IMR-90 (cell line): ENCODE data around the gene ZNF813. TPM values are rescaled to one million over a fixed set of nuclear protein-coding genes. Genes with fewer than 3 reads are reported as not detected.
"Not testable (repeated sequence)": the region's sequence is repeated elsewhere in the genome, so short reads cannot be mapped to it uniquely, and the experiment has no call there.

ENCODE experiments used
- ATAC-seq: fragments of 200-7000 bp; cut with Tn5 transposase; 2 replicates; pipeline ENCODE4 v1.9.1; 2020; ENCODE audit warnings: low read depth, mild to moderate bottlenecking, moderate library complexity
- BruUV-seq: library from RNA; stranded (reverse); fragments of 400-500 nt; replicated peaks from 2 replicates; lab custom pipeline; 2021; lab: Mats Ljungman, UMichigan
- CTCF ChIA-PET: fragments of 300-600 bp; formaldehyde crosslinking; extraction: SDS; loops from one replicate; lab custom pipeline; 2021; ENCODE audit warnings: antibody characterized with exemption; lab: Yijun Ruan, JAX
- POLR2A ChIA-PET: fragments of 300-600 bp; sonication (Branson Sonifier 250); formaldehyde crosslinking; loops from one replicate; lab custom pipeline; 2022; ENCODE audit warnings: antibody characterized with exemption; ENCODE audit not compliant: unreplicated experiment; lab: Charles Lee
- DNase-seq: peaks from one replicate; pipeline ENCODE4 v3.0.0; 2013
- H2AFZ ChIP-seq: replicated peaks from 2 replicates; pipeline ENCODE3; 2013; ENCODE audit warnings: low read length, mild to moderate bottlenecking; ENCODE audit not compliant: poor library complexity
- H2AK5ac ChIP-seq: 2 replicates; pipeline ENCODE4 v1.6.1; 2013; ENCODE audit warnings: low read depth, low read length, inconsistent platforms
- H2AK9ac ChIP-seq: replicated peaks from 2 replicates; pipeline ENCODE3; 2013; ENCODE audit warnings: mild to moderate bottlenecking, low read depth, low read length, moderate library complexity; ENCODE audit not compliant: poor library complexity
- H2BK120ac ChIP-seq: 2 replicates; pipeline ENCODE4 v1.6.1; 2013; ENCODE audit warnings: low read depth, low read length, inconsistent platforms
- H2BK15ac ChIP-seq: 3 replicates; pipeline ENCODE4 v1.6.1; 2013; ENCODE audit warnings: low read depth, low read length, inconsistent platforms
- H2BK20ac ChIP-seq: 2 replicates; pipeline ENCODE4 v1.6.1; 2013; ENCODE audit warnings: low read depth, mild to moderate bottlenecking, inconsistent platforms, low read length, moderate library complexity
- H2BK5ac ChIP-seq: 2 replicates; pipeline ENCODE4 v1.6.1; 2013; ENCODE audit warnings: mild to moderate bottlenecking, low read depth, low read length, inconsistent platforms; ENCODE audit not compliant: poor library complexity, severe bottlenecking
- H3K14ac ChIP-seq: replicated peaks from 2 replicates; pipeline ENCODE4 v1.6.1; 2013; ENCODE audit warnings: low read depth, low read length, inconsistent platforms
- H3K18ac ChIP-seq: 2 replicates; pipeline ENCODE4 v1.6.1; 2013; ENCODE audit warnings: low read depth, low read length, control low read depth
- H3K23ac ChIP-seq: 2 replicates; pipeline ENCODE4 v1.6.1; 2013; ENCODE audit warnings: low read depth, low read length, inconsistent platforms
- H3K27ac ChIP-seq: 2 replicates; pipeline ENCODE4 v1.5.1; 2013; ENCODE audit warnings: mild to moderate bottlenecking, control low read depth, low read length; ENCODE audit not compliant: insufficient read depth
- H3K27me3 ChIP-seq: 2 replicates; pipeline ENCODE4 v1.6.1; 2013; ENCODE audit warnings: low read length; ENCODE audit not compliant: control insufficient read depth, insufficient read depth
- H3K36me3 ChIP-seq: 2 replicates; pipeline ENCODE4 v1.6.1; 2013; ENCODE audit warnings: low read length, mixed read lengths; ENCODE audit not compliant: control insufficient read depth, insufficient read depth
- H3K4ac ChIP-seq: 2 replicates; pipeline ENCODE4 v1.6.1; 2013; ENCODE audit warnings: low read depth, low read length, inconsistent platforms
- H3K4me1 ChIP-seq: 2 replicates; pipeline ENCODE4 v1.6.1; 2013; ENCODE audit warnings: low read length, mixed read lengths; ENCODE audit not compliant: control insufficient read depth, insufficient read depth
- H3K4me2 ChIP-seq: 2 replicates; pipeline ENCODE4 v1.6.1; 2013; ENCODE audit warnings: low read depth, mild to moderate bottlenecking, control low read depth, low read length, moderate library complexity
- H3K4me3 ChIP-seq: 2 replicates; pipeline ENCODE4 v1.5.1; 2013; ENCODE audit warnings: low read depth, mild to moderate bottlenecking, control low read depth, low read length, moderate library complexity; ENCODE audit not compliant: insufficient read depth
- H3K56ac ChIP-seq: 2 replicates; pipeline ENCODE4 v1.6.1; 2013; ENCODE audit warnings: low read length, inconsistent platforms; ENCODE audit not compliant: insufficient read depth; ENCODE audit errors: extremely low read depth
- H3K79me1 ChIP-seq, 2 experiments: 2 replicates each; pipeline ENCODE4 v1.6.1; 2013; ENCODE audit warnings: low read length in 2 of 2, inconsistent platforms in 1 of 2, low read depth in 1 of 2
- H3K9ac ChIP-seq: 2 replicates; pipeline ENCODE4 v1.6.1; 2013; ENCODE audit warnings: low read depth, low read length, control low read depth
- H3K9me1 ChIP-seq: 2 replicates; pipeline ENCODE4 v1.6.1; 2013; ENCODE audit warnings: low read length, inconsistent platforms; ENCODE audit not compliant: insufficient read depth
- H3K9me3 ChIP-seq: 2 replicates; pipeline ENCODE4 v1.6.1; 2013; ENCODE audit warnings: low read length; ENCODE audit not compliant: control insufficient read depth, insufficient read depth
- H4K20me1 ChIP-seq: 2 replicates; pipeline ENCODE4 v1.6.1; 2013; ENCODE audit warnings: low read length, inconsistent platforms; ENCODE audit not compliant: insufficient read depth
- H4K5ac ChIP-seq: 2 replicates; pipeline ENCODE4 v1.6.1; 2013; ENCODE audit warnings: mild to moderate bottlenecking, low read depth, low read length, control low read depth
- H4K8ac ChIP-seq, 2 experiments: 2 replicates each; pipeline ENCODE4 v1.6.1; 2013; ENCODE audit warnings: low read depth in 2 of 2, low read length in 2 of 2, control low read depth in 1 of 2, inconsistent platforms in 1 of 2
- H4K91ac ChIP-seq: 2 replicates; pipeline ENCODE4 v1.6.1; 2013; ENCODE audit warnings: low read depth, low read length, inconsistent platforms; ENCODE audit not compliant: insufficient read depth
- WGBS, 2 experiments: methylation state at CpG; one replicate each; pipeline versions ENCODE4 v1.1.5 to v1.1.7; 2013; ENCODE audit warnings: missing lambda C conversion rate in 2 of 2; ENCODE audit not compliant: insufficient read length in 1 of 2; ENCODE audit errors: extremely low coverage in 2 of 2; 5-methylcytosine and 5-hydroxymethylcytosine counted together
- dilution Hi-C: fragments of 300-500 bp; cut with HindIII; formaldehyde crosslinking; loops from one replicate; pipeline ENCODE4 v1.14.3; 2018; ENCODE audit warnings: low sequenced_read_pairs; ENCODE audit not compliant: unreplicated experiment
- in situ Hi-C: fragments of 300-500 bp; cut with MboI; formaldehyde crosslinking; loops from 3 replicates; pipeline ENCODE4 v1.14.3; 2019; ENCODE audit warnings: low sequenced_read_pairs, inconsistent platforms, mixed read lengths
- intact Hi-C: fragments of 100-400 bp; cut with micrococcal nuclease; formaldehyde crosslinking; loops from 2 replicates; pipeline ENCODE4 v1.10.0; 2022
- polyA plus RNA-seq, 3 experiments: library from polyadenylated mRNA; depleted of rRNA; stranded (reverse); fragments of >200 nt; gene quantifications; 2 replicates each; pipeline ENCODE4 v1.2.3, GENCODE V29; 2012; ENCODE audit warnings: low replicate concordance in 1 of 3
- total RNA-seq: library from RNA; depleted of rRNA; stranded (reverse); fragments of >200 nt; gene quantifications from 2 replicates; pipeline ENCODE4 v1.2.3, GENCODE V29; 2012

ZNF813 gene
- total and polyA plus RNA-seq, 2 of the 4 experiments (the other 2 are of a cell fraction): 0.82 to 3.4 TPM

DNA sequence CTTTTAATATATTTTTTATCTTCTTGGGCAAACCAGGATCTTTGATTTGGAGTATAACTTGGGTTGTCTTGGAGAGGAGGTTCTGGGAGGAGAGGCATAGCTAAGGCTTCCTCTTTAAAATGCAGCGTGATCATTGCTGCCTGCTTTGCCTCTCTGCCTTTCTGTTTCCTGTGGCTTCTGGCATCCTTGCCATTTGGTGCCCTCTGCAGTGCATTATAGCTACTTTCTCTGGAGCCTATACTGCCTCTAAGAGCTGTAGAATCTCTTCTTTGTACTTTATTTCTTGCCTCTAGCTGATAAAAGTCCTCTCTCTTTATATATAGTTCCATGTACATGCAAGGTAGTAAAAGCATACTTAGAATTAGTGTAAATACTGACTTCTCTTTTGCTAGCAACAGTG, 7.3 kb downstream of the ZNF813 start:
- CTCF ChIA-PET: interaction anchor here (0.6 kb wide), 1 partner anchor 10 kb away, joined by 4 read pairs; no protein-coding TSS in a partner anchor
- H2AK9ac ChIP-seq, H3K9ac ChIP-seq, POLR2A ChIA-PET, DNase-seq, H3K4me2 ChIP-seq, H4K20me1 ChIP-seq, H3K23ac ChIP-seq, H3K14ac ChIP-seq, H3K79me1 ChIP-seq, BruUV-seq, H3K9me1 ChIP-seq, H2BK120ac ChIP-seq, in situ Hi-C loops, H3K4me3 ChIP-seq, H4K5ac ChIP-seq, H3K27ac ChIP-seq, H2AFZ ChIP-seq, H3K4me1 ChIP-seq, dilution Hi-C loops, H2BK20ac ChIP-seq, H3K27me3 ChIP-seq, ATAC-seq, H2BK15ac ChIP-seq, H3K18ac ChIP-seq, H4K91ac ChIP-seq, H2BK5ac ChIP-seq, H2AK5ac ChIP-seq, H3K4ac ChIP-seq, H3K56ac ChIP-seq, H4K8ac ChIP-seq: not testable (repeated sequence)
- H3K9me3 ChIP-seq: peaks cover 16% of the 10 kb centered on the region
- no CpG with 5 or more reads among the region's 1 CpG for WGBS, 2 experiments
- H3K36me3 ChIP-seq: peaks cover 16% of the 10 kb centered on the region
- intact Hi-C loops: loop anchor here (1.0 kb wide), 1 partner anchor 37 kb away; no protein-coding TSS in a partner anchor

DNA sequence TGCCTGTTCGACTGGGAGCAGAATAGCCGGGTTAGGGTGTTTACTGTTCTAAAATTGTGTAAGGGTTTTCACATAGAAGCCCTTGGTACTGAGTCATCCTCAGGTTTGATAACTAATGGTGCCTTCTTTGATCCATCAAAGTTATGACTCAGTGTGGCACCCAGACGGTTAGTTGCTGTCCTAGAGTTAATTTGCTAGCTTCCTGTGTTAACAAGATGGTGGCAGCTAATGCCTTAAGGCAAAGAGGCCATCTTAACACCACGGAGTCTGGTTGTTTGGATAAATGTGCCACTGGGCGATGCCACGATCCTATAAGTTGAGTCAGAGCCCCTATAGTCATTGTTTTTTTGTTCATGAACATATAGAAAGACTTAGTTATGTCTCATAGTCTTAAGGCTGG, 7.9 kb downstream of the ZNF813 start:
- H3K79me1 ChIP-seq, H3K9ac ChIP-seq, H2AFZ ChIP-seq, H3K4me1 ChIP-seq, BruUV-seq, H3K14ac ChIP-seq, H3K9me1 ChIP-seq, H2AK9ac ChIP-seq, H3K4me2 ChIP-seq, H2AK5ac ChIP-seq, DNase-seq, H3K56ac ChIP-seq, H3K27ac ChIP-seq, H4K91ac ChIP-seq, H4K20me1 ChIP-seq, POLR2A ChIA-PET, H3K27me3 ChIP-seq, H4K8ac ChIP-seq, H3K23ac ChIP-seq, H2BK5ac ChIP-seq, in situ Hi-C loops, H3K4ac ChIP-seq, H3K4me3 ChIP-seq, H2BK20ac ChIP-seq, dilution Hi-C loops, H3K18ac ChIP-seq, ATAC-seq, H4K5ac ChIP-seq, H2BK15ac ChIP-seq, H2BK120ac ChIP-seq, CTCF ChIA-PET: not testable (repeated sequence)
- peaks cover 20% of the 10 kb centered on the region for H3K9me3 ChIP-seq
- WGBS, 2 experiments: 60% methylated on average over 1 of the region's 6 CpGs; no CpG with 5 or more reads in 1 of the 2 experiments
- H3K36me3 ChIP-seq: peaks cover 18% of the 10 kb centered on the region
- intact Hi-C loops: loop anchor here (1.0 kb wide), 1 partner anchor 37 kb away; no protein-coding TSS in a partner anchor
